Thyroid gland (tissue), 4 donors: ENCODE measurements around the gene RAPGEF4. TPM values are rescaled to one million over a fixed set of nuclear protein-coding genes. Genes with fewer than 3 reads are reported as not detected.

Experiments
- DNase-seq, 2 donors: peaks; one replicate each; pipeline ENCODE4 v3.0.0-alpha.2; 2019
- H3K27ac ChIP-seq, 3 donors: fragments of 200-600 bp; sonication (generic); 1 replicate in 2 of 3; 2 replicates in 1 of 3; pipeline ENCODE4 v1.5.1; 2016 to 2019; ENCODE audit warnings: mild to moderate bottlenecking in 1 of 3, moderate library complexity in 1 of 3
- H3K27me3 ChIP-seq: fragments of 200-600 bp; sonication (generic); one replicate; pipeline ENCODE4 v1.5.1; 2019
- H3K36me3 ChIP-seq, 2 donors: fragments of 200-600 bp; sonication (generic); one replicate each; pipeline ENCODE4 v1.5.1; 2016 to 2019
- H3K4me1 ChIP-seq, 2 donors: fragments of 200-600 bp; sonication (generic); one replicate each; pipeline ENCODE4 v1.5.1; 2017 to 2019
- H3K4me3 ChIP-seq, 3 donors: fragments of 200-600 bp; sonication (generic); replicated peaks in 1 of 3; 1 replicate in 2 of 3; 2 replicates in 1 of 3; pipeline ENCODE4 v1.5.1; 2016; ENCODE audit warnings: mild to moderate bottlenecking in 1 of 3
- H3K9me3 ChIP-seq: fragments of 200-600 bp; sonication (generic); one replicate; pipeline ENCODE4 v1.5.1; 2017
- CTCF ChIP-seq, 6 experiments: fragments of 200-600 bp in 3 of 6; fragments of 450-650 bp in 3 of 6; sonication (generic) in 3 of 6; IDR thresholded peaks; one replicate each; pipeline ENCODE4 v1.5.1; 2016 to 2019; ENCODE audit warnings: antibody characterized with exemption in 6 of 6, mild to moderate bottlenecking in 2 of 6, inconsistent platforms in 1 of 6, moderate library complexity in 1 of 6
- POLR2A ChIP-seq, 2 donors: fragments of 450-650 bp; IDR thresholded peaks; one replicate each; pipeline ENCODE4 v1.6.1; 2017; ENCODE audit warnings: antibody characterized with exemption in 2 of 2, mild to moderate bottlenecking in 2 of 2, moderate library complexity in 1 of 2
- WGBS, 2 donors: methylation state at CpG; one replicate each; pipeline ENCODE4 v1.1.5; 2017; 5-methylcytosine and 5-hydroxymethylcytosine counted together
- intact Hi-C: fragments of 100-400 bp; cut with DNase I; formaldehyde crosslinking; loops from one replicate; pipeline ENCODE4 v1.15.1; 2023
- total RNA-seq, 4 donors: library from RNA; depleted of rRNA; stranded (reverse); fragments of >200 nt; gene quantifications; one replicate each; pipeline ENCODE4 v1.2.3, GENCODE V29; 2016

The RAPGEF4 gene
- total RNA-seq, 4 donors from 2014 or later: 7.9 to 19.6 (median 12.1) TPM

DNA sequence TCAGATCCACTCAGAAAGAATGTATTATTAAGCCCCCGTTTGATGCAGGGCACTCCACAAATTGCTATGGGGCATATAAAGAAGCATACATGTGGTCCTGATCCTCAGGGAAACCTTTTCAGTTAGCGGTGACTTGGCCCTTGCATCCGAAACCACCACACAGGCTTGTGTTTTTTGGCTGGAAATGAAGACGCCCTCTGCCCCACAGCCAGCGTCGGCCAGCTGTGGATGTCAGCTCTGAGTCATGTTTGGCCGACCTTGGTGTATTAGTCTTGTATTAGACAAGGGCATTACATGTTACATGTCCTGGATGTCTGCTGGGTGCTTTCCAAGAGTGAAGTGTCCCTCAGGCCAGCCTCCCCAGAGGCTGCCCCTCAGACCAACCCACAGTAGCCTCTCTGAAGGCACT lies 232.4 kb downstream of the RAPGEF4 start:
- Histone ChIP-seq H3K36me3 (no peaks in the 10 kb centered on the region), H3K4me1 (peaks cover 6 to 37% of the 10 kb centered on the region in 2 donors), H3K27ac (no peak overlapping the region), H3K9me3 (no peaks in the 10 kb centered on the region), H3K4me3 (no peak overlapping the region), H3K27me3 (no peaks in the 10 kb centered on the region)
- peak in 1 of 2 donors; percentile 28 for DNase-seq
- 46 to 63% methylated on average over 6 to 7 of the region's 7 CpGs for WGBS, 2 donors
- intact Hi-C loops: no loop called here
- TF ChIP-seq POLR2A (IDR thresholded peaks at IDR 0.05) (no peak), CTCF (IDR thresholded peaks at IDR 0.05) (no peak)

- TF ChIP-seq POLR2A (IDR thresholded peaks at IDR 0.05): no peak
- TF ChIP-seq CTCF (IDR thresholded peaks at IDR 0.05): no peak
- Histone ChIP-seq H3K4me3 (no peak overlapping the region), H3K27me3 (no peaks in the 10 kb centered on the region), H3K4me1 (peaks cover 6 to 37% of the 10 kb centered on the region in 2 donors), H3K9me3 (no peaks in the 10 kb centered on the region), H3K36me3 (no peaks in the 10 kb centered on the region), H3K27ac (no peak overlapping the region)
- 80 to 100% methylated on average over 1 of the region's 1 CpG for WGBS, 2 donors
- DNase-seq: no peak
- intact Hi-C loops: no loop called here
These were observed 233.5 kb downstream of the RAPGEF4 start for GRCh38 chr2:172969166-172969565.

- no peak overlapping the region for H3K27ac ChIP-seq
- intact Hi-C loops: no loop called here
- TF ChIP-seq CTCF (IDR thresholded peaks at IDR 0.05): no peak
- TF ChIP-seq POLR2A (IDR thresholded peaks at IDR 0.05): no peak
- H3K36me3 ChIP-seq: no peaks in the 10 kb centered on the region
- WGBS, 2 donors: 86 to 92% methylated on average over 3 of the region's 3 CpGs
- H3K4me3 ChIP-seq: no peak overlapping the region
- H3K27me3 ChIP-seq: no peaks in the 10 kb centered on the region
- peaks cover 6 to 37% of the 10 kb centered on the region in 2 donors for H3K4me1 ChIP-seq
- no peaks in the 10 kb centered on the region for H3K9me3 ChIP-seq
- no peak for DNase-seq
These were observed 234.0 kb downstream of the RAPGEF4 start for GRCh38 chr2:172969609-172970008.

GRCh38 chr2:172970660-172971059 lies 235.0 kb downstream of the RAPGEF4 start:
- DNase-seq: no peak
- Histone ChIP-seq H3K27me3 (no peaks in the 10 kb centered on the region), H3K36me3 (no peaks in the 10 kb centered on the region), H3K27ac (no peak overlapping the region), H3K9me3 (no peaks in the 10 kb centered on the region), H3K4me3 (no peak overlapping the region), H3K4me1 (peaks cover 7 to 33% of the 10 kb centered on the region in 2 donors)
- intact Hi-C loops: no loop called here
- WGBS, 2 donors: 55 to 62% methylated on average over 4 of the region's 4 CpGs
- TF ChIP-seq POLR2A (IDR thresholded peaks at IDR 0.05) (no peak), CTCF (IDR thresholded peaks at IDR 0.05) (no peak)

- Histone ChIP-seq H3K4me3 (no peak overlapping the region), H3K27me3 (no peaks in the 10 kb centered on the region), H3K4me1 (peaks cover 11 to 26% of the 10 kb centered on the region in 2 donors), H3K27ac (no peak overlapping the region), H3K9me3 (no peaks in the 10 kb centered on the region), H3K36me3 (no peaks in the 10 kb centered on the region)
- DNase-seq: peak; percentile 25 to 45
- intact Hi-C loops: no loop called here
- WGBS, 2 donors: 69 to 74% methylated on average over 12 of the region's 12 CpGs
- TF ChIP-seq POLR2A (IDR thresholded peaks at IDR 0.05) (no peak), CTCF (IDR thresholded peaks at IDR 0.05) (peak in 4 of 6 experiments; percentile 18 to 70 (median 52))
These were observed 236.5 kb downstream of the RAPGEF4 start for GRCh38 chr2:172972005-172972619.
